C4-2B (cell line): Measurements from ENCODE around the gene KLRC3.

Experiments
- CTCF ChIP-seq: fragments of 450-650 bp; conservative IDR thresholded peaks from 2 replicates; pipeline ENCODE4 v1.5.1; 2017; ENCODE audit warnings: mild to moderate bottlenecking
- ZFX ChIP-seq: fragments of 450-650 bp; IDR thresholded peaks from 2 replicates; pipeline ENCODE4 v1.6.1; 2017

GRCh38 chr12:10363658-10363913 is 56.8 kb downstream of the KLRC3 start:
- TF ChIP-seq CTCF (no peak), ZFX (no peak)
